Neural crest cell (in vitro differentiated cells): ENCODE results near the gene TSC22D4. TPM values are rescaled to one million over a fixed set of nuclear protein-coding genes. Genes with fewer than 3 reads are reported as not detected.

Source experiments
- DNase-seq: peaks from one replicate; pipeline ENCODE4 v3.0.0; 2021; ENCODE audit warnings: low read depth, mixed read lengths, low spot score
- H3K27ac Mint-ChIP-seq: one replicate; pipeline ENCODE4 v1.8.0; 2021; ENCODE audit warnings: mild to moderate bottlenecking, mixed read lengths; ENCODE audit not compliant: unreplicated experiment
- H3K27me3 Mint-ChIP-seq: 2 replicates; pipeline ENCODE4 v1.8.0; 2021; ENCODE audit warnings: low read depth, mild to moderate bottlenecking, mixed read lengths
- H3K36me3 Mint-ChIP-seq: 2 replicates; pipeline ENCODE4 v1.8.0; 2021; ENCODE audit warnings: low read depth, mild to moderate bottlenecking, mixed read lengths
- H3K4me1 Mint-ChIP-seq: 2 replicates; pipeline ENCODE4 v1.8.0; 2021; ENCODE audit warnings: mixed read lengths
- H3K4me3 Mint-ChIP-seq: one replicate; pipeline ENCODE4 v1.8.0; 2021; ENCODE audit warnings: mild to moderate bottlenecking, mixed read lengths
- H3K9me3 Mint-ChIP-seq: 2 replicates; pipeline ENCODE4 v1.8.0; 2021; ENCODE audit warnings: mixed read lengths
- CTCF ChIP-seq: fragments of 200-600 bp; sonication (generic); conservative IDR thresholded peaks from 2 replicates; pipeline ENCODE4 v1.5.0; 2021; ENCODE audit warnings: antibody characterized with exemption, mild to moderate bottlenecking
- total RNA-seq: library from RNA; stranded (reverse); gene quantifications from 2 replicates; pipeline ENCODE4 v1.2.1, GENCODE V29; 2021

The TSC22D4 gene
- total RNA-seq, 1 donor from 2014 or later: 32.8 TPM

- H3K27ac Mint-ChIP-seq: no peak overlapping the region
- no peaks in the 10 kb centered on the region for H3K27me3 Mint-ChIP-seq
- DNase-seq: no peak
- H3K4me1 Mint-ChIP-seq: peaks cover 43% of the 10 kb centered on the region
- no peaks in the 10 kb centered on the region for H3K9me3 Mint-ChIP-seq
- no peaks in the 10 kb centered on the region for H3K36me3 Mint-ChIP-seq
- H3K4me3 Mint-ChIP-seq: peak overlapping the region; percentile 81
- no peak for TF ChIP-seq CTCF
These were observed 7.2 kb upstream of the TSC22D4 start for GRCh38 chr7:100486111-100486636.

GRCh38 chr7:100485471-100485876 lies 6.5 kb upstream of the TSC22D4 start:
- H3K27ac Mint-ChIP-seq: no peak overlapping the region
- no peaks in the 10 kb centered on the region for H3K27me3 Mint-ChIP-seq
- DNase-seq: no peak
- no peaks in the 10 kb centered on the region for H3K9me3 Mint-ChIP-seq
- TF ChIP-seq CTCF: no peak
- peaks cover 43% of the 10 kb centered on the region for H3K4me1 Mint-ChIP-seq
- H3K4me3 Mint-ChIP-seq: peak overlapping the region; percentile 81
- no peaks in the 10 kb centered on the region for H3K36me3 Mint-ChIP-seq

GRCh38 chr7:100484673-100485045 lies 5.6 kb upstream of the TSC22D4 start:
- H3K4me1 Mint-ChIP-seq: peaks cover 36% of the 10 kb centered on the region
- no peaks in the 10 kb centered on the region for H3K9me3 Mint-ChIP-seq
- no peaks in the 10 kb centered on the region for H3K36me3 Mint-ChIP-seq
- no peaks in the 10 kb centered on the region for H3K27me3 Mint-ChIP-seq
- H3K27ac Mint-ChIP-seq: no peak overlapping the region
- peak overlapping the region; percentile 87 for H3K4me3 Mint-ChIP-seq
- DNase-seq: no peak
- no peak for TF ChIP-seq CTCF

GRCh38 chr7:100483722-100484672 lies 5.0 kb upstream of the TSC22D4 start, which contains the start of gene NYAP1:
TSS of gene NYAP1 (plus strand) at chr7:100483927. CDS start at chr7:100485312, 1,385 bp downstream.
- DNase-seq: no peak
- H3K27me3 Mint-ChIP-seq: no peaks in the 10 kb centered on the region

More at GRCh38 chr7:100483722-100484672, 5.0 kb upstream of the TSC22D4 start, which contains the start of gene NYAP1:
- no peaks in the 10 kb centered on the region for H3K9me3 Mint-ChIP-seq
- H3K36me3 Mint-ChIP-seq: no peaks in the 10 kb centered on the region
- no peak for TF ChIP-seq CTCF
- no peak within 1 kb of the TSS for H3K27ac Mint-ChIP-seq
- H3K4me3 Mint-ChIP-seq: peak within 1 kb of the TSS; percentile 90
- peaks cover 35% of the 10 kb centered on the region for H3K4me1 Mint-ChIP-seq
